ENCODE measurements around the gene EXOC6B.

Gene EXOC6B

DNA sequence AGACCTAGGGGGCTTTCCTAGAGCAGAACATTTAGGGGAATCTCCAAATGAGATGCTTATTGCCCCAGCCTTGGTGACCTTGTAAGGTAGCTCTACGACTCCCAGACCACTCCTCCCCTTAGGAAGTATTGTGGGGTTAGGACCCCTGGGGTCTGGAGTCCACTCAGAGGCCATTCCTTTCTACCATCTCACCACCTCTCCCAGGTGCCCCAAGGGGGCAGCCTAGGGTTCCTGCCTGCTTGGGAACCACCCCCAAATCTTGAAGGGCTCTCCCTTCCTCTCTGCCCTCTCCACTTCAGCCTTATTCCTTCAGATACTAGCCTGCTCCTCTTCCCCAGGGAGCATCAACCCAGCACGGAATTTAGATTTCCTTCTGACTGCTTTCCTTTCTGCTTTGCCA is 17.5 kb upstream of the EXOC6B start:
- Histone ChIP-seq H3K4me1 (ENCODE audit: insufficient read depth, low read length, poor library complexity, severe bottlenecking) (no peaks in the 10 kb centered on the region), H3K79me2 (ENCODE audit: insufficient read depth, low read length) (no peaks in the 10 kb centered on the region), H4K20me1 (ENCODE audit: insufficient read depth, low read length, poor library complexity, severe bottlenecking) (no peaks in the 10 kb centered on the region), H2AFZ (ENCODE audit: low read length) (no peak overlapping the region), H3K36me3 (ENCODE audit: insufficient read depth, low read length) (no peaks in the 10 kb centered on the region), H3K27me3 (ENCODE audit: insufficient read depth, low read length, poor library complexity, severe bottlenecking) (no peaks in the 10 kb centered on the region), H3F3A (ENCODE audit: low read depth) (no peaks in the 10 kb centered on the region), H3K4me3 (ENCODE audit: low read length, poor library complexity, severe bottlenecking) (no peak overlapping the region), H3K9ac (ENCODE audit: low read depth, low read length, poor library complexity, severe bottlenecking) (no peak overlapping the region), H3K4me2 (ENCODE audit: low read depth, low read length, poor library complexity, severe bottlenecking) (no peak overlapping the region), H3K9me2 (replicated peaks; ENCODE audit: low read depth, low read length) (no peaks in the 10 kb centered on the region), H3K9me3 (ENCODE audit: insufficient read depth, low read depth, low read length) (no peaks in the 10 kb centered on the region)
- TF ChIP-seq EZH2phosphoT487 (IDR thresholded peaks at IDR 0.05; ENCODE audit: borderline replicate concordance): no peak
- TF ChIP-seq, protein P1, sequence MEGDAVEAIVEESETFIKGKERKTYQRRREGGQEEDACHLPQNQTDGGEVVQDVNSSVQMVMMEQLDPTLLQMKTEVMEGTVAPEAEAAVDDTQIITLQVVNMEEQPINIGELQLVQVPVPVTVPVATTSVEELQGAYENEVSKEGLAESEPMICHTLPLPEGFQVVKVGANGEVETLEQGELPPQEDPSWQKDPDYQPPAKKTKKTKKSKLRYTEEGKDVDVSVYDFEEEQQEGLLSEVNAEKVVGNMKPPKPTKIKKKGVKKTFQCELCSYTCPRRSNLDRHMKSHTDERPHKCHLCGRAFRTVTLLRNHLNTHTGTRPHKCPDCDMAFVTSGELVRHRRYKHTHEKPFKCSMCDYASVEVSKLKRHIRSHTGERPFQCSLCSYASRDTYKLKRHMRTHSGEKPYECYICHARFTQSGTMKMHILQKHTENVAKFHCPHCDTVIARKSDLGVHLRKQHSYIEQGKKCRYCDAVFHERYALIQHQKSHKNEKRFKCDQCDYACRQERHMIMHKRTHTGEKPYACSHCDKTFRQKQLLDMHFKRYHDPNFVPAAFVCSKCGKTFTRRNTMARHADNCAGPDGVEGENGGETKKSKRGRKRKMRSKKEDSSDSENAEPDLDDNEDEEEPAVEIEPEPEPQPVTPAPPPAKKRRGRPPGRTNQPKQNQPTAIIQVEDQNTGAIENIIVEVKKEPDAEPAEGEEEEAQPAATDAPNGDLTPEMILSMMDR (conservative IDR thresholded peaks at IDR 0.05; ENCODE audit: low read length): no peak; the same call in 1 of the 2 replicates

DNA sequence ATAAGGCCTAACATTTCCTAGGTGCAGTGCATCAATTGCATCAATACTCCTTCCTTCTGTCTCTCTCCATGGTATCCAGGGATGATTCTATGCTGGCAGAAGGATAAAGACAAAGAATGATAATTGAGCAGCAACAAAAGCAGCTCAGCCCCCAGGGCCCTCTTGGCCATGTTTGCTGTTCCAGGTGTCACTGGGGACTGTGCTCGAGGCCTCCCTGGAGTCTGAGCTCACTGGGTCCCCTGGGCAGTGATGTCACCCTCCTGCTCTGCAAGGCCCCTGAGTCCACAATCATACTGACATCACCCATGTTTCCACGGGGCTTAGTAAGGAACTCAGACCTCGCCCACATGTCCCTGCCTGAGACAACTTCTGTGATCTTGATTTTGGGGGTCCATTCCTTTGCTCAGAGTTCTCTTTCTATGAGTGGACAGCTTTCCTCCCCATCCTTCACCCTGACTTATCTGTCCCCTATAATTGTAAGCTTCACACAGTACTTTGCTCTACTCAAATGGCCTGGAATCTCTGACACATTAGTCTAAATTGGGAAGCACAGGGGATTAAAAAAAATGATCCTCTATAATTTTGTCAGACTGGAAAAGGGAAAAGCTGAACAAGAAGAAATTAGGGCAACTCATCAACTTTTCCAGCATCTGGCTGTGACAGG is 15.8 kb upstream of the EXOC6B start:
- Histone ChIP-seq H3K9me3 (ENCODE audit: insufficient read depth, low read depth, low read length) (no peaks in the 10 kb centered on the region), H3K4me1 (ENCODE audit: insufficient read depth, low read length, poor library complexity, severe bottlenecking) (no peaks in the 10 kb centered on the region), H3K79me2 (ENCODE audit: insufficient read depth, low read length) (no peaks in the 10 kb centered on the region), H3K36me3 (ENCODE audit: insufficient read depth, low read length) (no peaks in the 10 kb centered on the region), H4K20me1 (ENCODE audit: insufficient read depth, low read length, poor library complexity, severe bottlenecking) (no peaks in the 10 kb centered on the region), H2AFZ (ENCODE audit: low read length) (no peak overlapping the region), H3K4me3 (ENCODE audit: low read length, poor library complexity, severe bottlenecking) (no peak overlapping the region), H3K27me3 (ENCODE audit: insufficient read depth, low read length, poor library complexity, severe bottlenecking) (no peaks in the 10 kb centered on the region), H3K9ac (ENCODE audit: low read depth, low read length, poor library complexity, severe bottlenecking) (no peak overlapping the region), H3K4me2 (ENCODE audit: low read depth, low read length, poor library complexity, severe bottlenecking) (no peak overlapping the region), H3K9me2 (replicated peaks; ENCODE audit: low read depth, low read length) (no peaks in the 10 kb centered on the region), H3F3A (ENCODE audit: low read depth) (no peaks in the 10 kb centered on the region)
- TF ChIP-seq, protein P1 (conservative IDR thresholded peaks at IDR 0.05; ENCODE audit: low read length): no peak
- TF ChIP-seq EZH2phosphoT487 (IDR thresholded peaks at IDR 0.05; ENCODE audit: borderline replicate concordance): no peak

DNA sequence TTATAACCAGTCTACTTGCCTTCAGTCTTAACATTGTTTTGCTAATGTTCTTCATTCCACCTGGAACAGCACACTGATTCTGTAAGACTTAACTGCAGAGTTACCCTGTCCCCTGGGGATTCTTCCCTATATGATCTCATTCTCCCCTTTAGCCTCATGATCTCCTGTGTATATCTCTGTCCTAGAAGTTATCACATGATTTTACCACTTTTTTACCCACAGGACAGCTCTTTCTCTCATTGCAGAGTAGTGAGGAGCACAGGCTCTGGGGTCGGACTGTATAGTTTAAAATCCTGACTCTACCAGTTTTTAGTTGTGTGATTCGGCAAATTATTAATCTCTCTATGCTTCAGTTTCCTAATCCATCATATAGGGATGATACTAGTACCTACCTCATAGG is 14.2 kb upstream of the EXOC6B start:
- Histone ChIP-seq H3K4me1 (ENCODE audit: insufficient read depth, low read length, poor library complexity, severe bottlenecking) (no peaks in the 10 kb centered on the region), H2AFZ (ENCODE audit: low read length) (no peak overlapping the region), H3F3A (ENCODE audit: low read depth) (no peaks in the 10 kb centered on the region), H4K20me1 (ENCODE audit: insufficient read depth, low read length, poor library complexity, severe bottlenecking) (no peaks in the 10 kb centered on the region), H3K79me2 (ENCODE audit: insufficient read depth, low read length) (no peaks in the 10 kb centered on the region), H3K9me2 (replicated peaks; ENCODE audit: low read depth, low read length) (no peaks in the 10 kb centered on the region), H3K27me3 (ENCODE audit: insufficient read depth, low read length, poor library complexity, severe bottlenecking) (no peaks in the 10 kb centered on the region), H3K36me3 (ENCODE audit: insufficient read depth, low read length) (no peaks in the 10 kb centered on the region), H3K9me3 (ENCODE audit: insufficient read depth, low read depth, low read length) (no peaks in the 10 kb centered on the region), H3K9ac (ENCODE audit: low read depth, low read length, poor library complexity, severe bottlenecking) (no peak overlapping the region), H3K4me2 (ENCODE audit: low read depth, low read length, poor library complexity, severe bottlenecking) (no peak overlapping the region), H3K4me3 (ENCODE audit: low read length, poor library complexity, severe bottlenecking) (no peak overlapping the region)
- TF ChIP-seq EZH2phosphoT487 (IDR thresholded peaks at IDR 0.05; ENCODE audit: borderline replicate concordance): no peak
- TF ChIP-seq, protein P1 (conservative IDR thresholded peaks at IDR 0.05; ENCODE audit: low read length): no peak
